Ovary (tissue), 9 donors: ENCODE data around the gene CERK. TPM values are rescaled to one million over a fixed set of nuclear protein-coding genes. Genes with fewer than 3 reads are reported as not detected.

Experiments
- DNase-seq, 5 donors: peaks; one replicate each; pipeline ENCODE4 v3.0.0-alpha.2; 2019 to 2020
- H3K27ac ChIP-seq, 2 donors: fragments of 200-600 bp; one replicate each; pipeline versions ENCODE4 v1.5.1 to v1.8.0; 2019 to 2022
- H3K27me3 ChIP-seq: fragments of 200-600 bp; one replicate; pipeline ENCODE4 v1.8.0; 2022
- H3K36me3 ChIP-seq: fragments of 200-600 bp; sonication (generic); one replicate; pipeline ENCODE4 v1.5.1; 2019
- H3K4me1 ChIP-seq: one replicate; pipeline ENCODE4 v1.8.1; 2013; ENCODE audit warnings: mild to moderate bottlenecking, moderate library complexity; ENCODE audit not compliant: insufficient read depth
- H3K4me3 ChIP-seq: fragments of 200-600 bp; sonication (generic); one replicate; pipeline ENCODE4 v1.5.1; 2017
- H3K9me3 ChIP-seq, 2 donors: fragments of 200-600 bp in 1 of 2; sonication (generic) in 1 of 2; one replicate each; pipeline versions ENCODE4 v1.5.1 to v1.8.1; 2013 to 2019; ENCODE audit warnings: mild to moderate bottlenecking in 1 of 2, moderate library complexity in 1 of 2
- EP300 ChIP-seq: sonication (generic); formaldehyde crosslinking; IDR thresholded peaks from one replicate; pipeline ENCODE4 v1.6.1; 2017; ENCODE audit warnings: antibody characterized with exemption
- POLR2A ChIP-seq: fragments of 450-650 bp; IDR thresholded peaks from one replicate; pipeline ENCODE4 v1.6.1; 2017; ENCODE audit warnings: antibody characterized with exemption, mild to moderate bottlenecking, moderate library complexity
- WGBS, 3 donors: extraction: QIAGEN DNeasy Blood & Tissue Kit in 1 of 3; methylation state at CpG; one replicate each; pipeline versions ENCODE4 v1.1.5 to v1.1.7; 2013 to 2017; 5-methylcytosine and 5-hydroxymethylcytosine counted together
- intact Hi-C, 4 donors: fragments of 100-400 bp; cut with DNase I; formaldehyde crosslinking; loops; one replicate each; pipeline versions ENCODE4 v1.11.0 to v1.15.1; 2022 to 2023
- polyA plus RNA-seq, 2 donors: library from polyadenylated mRNA; stranded (reverse); fragments of 200-250 nt in 1 of 2; fragments of 350-450 nt in 1 of 2; fragmentation: Illumina TruSeq in 1 of 2; extraction: RNeasy Lipid Tissue Mini Kit (QIAGEN cat#74804) in 1 of 2; gene quantifications; one replicate each; pipeline ENCODE4 v1.2.3, GENCODE V29; 2013 to 2014
- total RNA-seq, 7 donors: library from RNA; depleted of rRNA in 2 of 7; stranded (reverse); fragments of >200 nt in 2 of 7; fragmentation: NEBNext Ultra II Directional in 3 of 7; extraction: Animal tissue kit (Norgen Biotek cat#: 25700) in 3 of 7; gene quantifications; one replicate each; pipeline versions ENCODE4 v1.1.0 to v1.2.4, GENCODE V29; 2016 to 2023
- TF ChIP-seq, protein P1 (sequence below), 3 donors: fragments of 450-650 bp in 2 of 3; fragments of 200-600 bp in 1 of 3; IDR thresholded peaks; one replicate each; pipeline versions ENCODE4 v1.5.1 to v1.8.0; 2016 to 2022; ENCODE audit warnings: antibody characterized with exemption in 3 of 3, mild to moderate bottlenecking in 1 of 3
- donor health status: DM: no; HTN: no; CAD: no; lungs with moderate emphysema.
- donor health status: DM: no; HTN: no; CAD: no.
- donor health status: Bipolar disorder and iron deficiency.
- donor health status: DM: yes; HTN: yes; CAD: no.
- donor health status: DM: no; HTN: no; CAD: no.
- donor health status: DM: yes; HTN: yes; CAD: no.

Gene CERK
- total and polyA plus RNA-seq, 9 donors, result 27.1 to 71.1 (median 46.8) TPM

DNA sequence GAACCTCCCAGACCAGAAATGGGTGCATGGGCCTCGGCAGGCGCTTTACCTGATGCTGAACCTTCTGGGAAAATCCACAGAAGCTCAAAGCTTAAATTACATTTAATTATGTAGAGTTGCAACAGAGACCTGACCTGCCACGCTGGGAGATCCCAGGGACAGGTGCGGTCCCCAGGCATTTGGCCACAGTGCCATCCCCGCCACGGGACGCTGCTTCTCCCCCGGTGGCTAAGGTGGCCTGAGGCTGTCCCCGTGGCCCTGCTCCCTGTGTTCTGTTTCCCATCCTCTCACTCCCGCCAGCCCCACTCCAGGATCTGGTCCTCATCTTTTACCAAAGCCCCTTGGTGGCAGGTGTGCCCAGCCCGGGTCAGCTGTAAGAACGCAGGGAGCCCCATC is 78.3 kb downstream of the CERK start:
- H3K27ac ChIP-seq, result no peak overlapping the region

DNA sequence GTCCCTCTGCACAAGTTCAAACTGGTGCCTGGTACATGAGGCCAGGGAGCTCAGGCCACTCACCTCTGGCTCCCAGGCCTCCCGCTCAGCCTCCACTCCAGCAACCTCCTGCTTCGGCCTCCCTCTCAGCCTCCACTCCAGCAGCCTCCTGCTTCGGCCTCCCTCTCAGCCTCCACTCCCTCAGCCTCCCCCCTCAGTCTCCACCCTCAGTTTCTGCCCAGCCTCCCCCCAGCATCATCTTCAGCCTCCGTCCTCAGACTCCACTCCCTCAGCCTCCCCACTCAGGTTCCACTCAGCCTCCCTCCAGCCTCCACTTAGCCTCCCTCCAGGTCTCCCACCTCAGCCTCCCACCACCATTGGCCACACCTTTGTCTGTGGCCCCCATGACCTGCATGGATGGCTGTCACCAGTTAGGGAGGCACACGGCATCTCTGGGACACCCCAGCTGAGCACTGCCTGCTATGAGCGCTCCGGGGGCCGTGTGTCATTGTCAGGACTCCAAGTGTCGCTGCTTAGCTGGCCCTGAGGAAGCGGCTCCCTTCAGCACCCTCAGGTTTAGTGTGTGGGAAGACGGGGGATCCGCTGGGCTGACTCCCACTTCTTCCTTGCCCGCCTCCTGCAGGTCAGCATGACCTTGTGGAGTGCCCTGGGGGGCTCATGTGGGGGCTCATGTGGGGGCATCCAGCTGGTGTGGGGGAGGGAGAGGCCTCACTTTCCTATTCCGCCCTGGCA is 78.8 kb downstream of the CERK start:
- Histone ChIP-seq H3K4me1 (no peaks in the 10 kb centered on the region), H3K27me3 (no peaks in the 10 kb centered on the region), H3K9me3 (no peaks in the 10 kb centered on the region), H3K4me3 (no peak overlapping the region), H3K27ac (no peak overlapping the region), H3K36me3 (no peaks in the 10 kb centered on the region)
- intact Hi-C loops, result no loop called here
- TF ChIP-seq POLR2A, result no peak
- TF ChIP-seq, protein P1, sequence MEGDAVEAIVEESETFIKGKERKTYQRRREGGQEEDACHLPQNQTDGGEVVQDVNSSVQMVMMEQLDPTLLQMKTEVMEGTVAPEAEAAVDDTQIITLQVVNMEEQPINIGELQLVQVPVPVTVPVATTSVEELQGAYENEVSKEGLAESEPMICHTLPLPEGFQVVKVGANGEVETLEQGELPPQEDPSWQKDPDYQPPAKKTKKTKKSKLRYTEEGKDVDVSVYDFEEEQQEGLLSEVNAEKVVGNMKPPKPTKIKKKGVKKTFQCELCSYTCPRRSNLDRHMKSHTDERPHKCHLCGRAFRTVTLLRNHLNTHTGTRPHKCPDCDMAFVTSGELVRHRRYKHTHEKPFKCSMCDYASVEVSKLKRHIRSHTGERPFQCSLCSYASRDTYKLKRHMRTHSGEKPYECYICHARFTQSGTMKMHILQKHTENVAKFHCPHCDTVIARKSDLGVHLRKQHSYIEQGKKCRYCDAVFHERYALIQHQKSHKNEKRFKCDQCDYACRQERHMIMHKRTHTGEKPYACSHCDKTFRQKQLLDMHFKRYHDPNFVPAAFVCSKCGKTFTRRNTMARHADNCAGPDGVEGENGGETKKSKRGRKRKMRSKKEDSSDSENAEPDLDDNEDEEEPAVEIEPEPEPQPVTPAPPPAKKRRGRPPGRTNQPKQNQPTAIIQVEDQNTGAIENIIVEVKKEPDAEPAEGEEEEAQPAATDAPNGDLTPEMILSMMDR (IDR thresholded peaks at IDR 0.05), result no peak
- no peak for TF ChIP-seq EP300
- DNase-seq, result no peak
- WGBS, 3 donors, result 87 to 95% (median 94%) methylated on average over 14 of the region's 14 CpGs

More for the DNA sequence above, 78.3 kb downstream of the CERK start:
- Histone ChIP-seq H3K36me3 (no peaks in the 10 kb centered on the region), H3K4me1 (no peaks in the 10 kb centered on the region), H3K27me3 (no peaks in the 10 kb centered on the region), H3K9me3 (no peaks in the 10 kb centered on the region), H3K4me3 (no peak overlapping the region)
- DNase-seq, result no peak
- TF ChIP-seq POLR2A (no peak), EP300 (no peak)
- TF ChIP-seq, protein P1 (IDR thresholded peaks at IDR 0.05), result no peak
- intact Hi-C loops, result loop anchor here in 1 of 4 donors (10.0 kb wide), 1 partner anchor 85 kb away; no protein-coding TSS in a partner anchor
- WGBS, 3 donors, result 91 to 95% (median 93%) methylated on average over 12 of the region's 12 CpGs

GRCh38 chr22:46657996-46658947 is 79.8 kb downstream of the CERK start:
- DNase-seq, result no peak
- Histone ChIP-seq H3K9me3 (no peaks in the 10 kb centered on the region), H3K4me3 (no peak overlapping the region), H3K27me3 (no peaks in the 10 kb centered on the region), H3K4me1 (peaks cover under 1% of the 10 kb centered on the region), H3K27ac (no peak overlapping the region), H3K36me3 (no peaks in the 10 kb centered on the region)
- TF ChIP-seq EP300 (no peak), POLR2A (no peak)
- TF ChIP-seq, protein P1 (IDR thresholded peaks at IDR 0.05), result no peak
- intact Hi-C loops, result no loop called here
- WGBS, 3 donors, result 92 to 94% (median 92%) methylated on average over 31 to 37 of the region's 37 CpGs

GRCh38 chr22:46657655-46657953 is 80.4 kb downstream of the CERK start:
- H3K27me3 ChIP-seq, result no peaks in the 10 kb centered on the region
- no peaks in the 10 kb centered on the region for H3K9me3 ChIP-seq
- 94 to 96% (median 96%) methylated on average over 10 of the region's 10 CpGs for WGBS, 3 donors
- intact Hi-C loops, result no loop called here
- H3K4me3 ChIP-seq, result no peak overlapping the region
- no peak for DNase-seq
- no peaks in the 10 kb centered on the region for H3K36me3 ChIP-seq
- no peak overlapping the region for H3K27ac ChIP-seq
- peaks cover 6% of the 10 kb centered on the region for H3K4me1 ChIP-seq
- TF ChIP-seq POLR2A, result no peak
- TF ChIP-seq, protein P1 (IDR thresholded peaks at IDR 0.05), result no peak
- no peak for TF ChIP-seq EP300
